ENCODE results near the gene EBF3. TPM values are rescaled to one million over a fixed set of nuclear protein-coding genes. Genes with fewer than 3 reads are reported as not detected.

EBF3 gene
- total RNA-seq, 2 donors from 2014 or later = 0.44 to 2.0 TPM

- Histone ChIP-seq H3K4me1 (ENCODE audit: control insufficient read depth, insufficient read depth, low read length) (peaks cover 4% of the 10 kb centered on the region), H3K4me3 (ENCODE audit: low read length) (no peak overlapping the region), H3K36me3 (ENCODE audit: control insufficient read depth, insufficient read depth, low read length) (no peaks in the 10 kb centered on the region), H3K27ac (ENCODE audit: low read depth, low read length) (no peak overlapping the region), H3K9me3 (ENCODE audit: control insufficient read depth, low read length) (no peaks in the 10 kb centered on the region), H3K27me3 (ENCODE audit: control insufficient read depth, insufficient read depth, low read length, poor library complexity, severe bottlenecking) (peaks cover 3% of the 10 kb centered on the region), H3K9ac (ENCODE audit: extremely low read depth, low read length, poor library complexity, severe bottlenecking) (no peak overlapping the region)
- H3K4me3 Mint-ChIP-seq = no peak overlapping the region
- H3K36me3 Mint-ChIP-seq (ENCODE audit: low read depth) = no peaks in the 10 kb centered on the region
- WGBS, 2 experiments (ENCODE audit: insufficient coverage in 1 of 2, insufficient read length in 1 of 2) = 90 to 91% methylated on average over 11 to 18 of the region's 18 CpGs
- TF ChIP-seq CTCF (conservative IDR thresholded peaks at IDR 0.05) = no peak
- no peaks in the 10 kb centered on the region for H3K9me3 Mint-ChIP-seq
- peaks cover 45% of the 10 kb centered on the region for H3K4me1 Mint-ChIP-seq
- H3K27me3 Mint-ChIP-seq (ENCODE audit: insufficient read depth) = peaks cover under 1% of the 10 kb centered on the region
- DNase-seq = no peak
- H3K27ac Mint-ChIP-seq = no peak overlapping the region
Observed at GRCh38 chr10:129892548-129893052, 71.5 kb downstream of the EBF3 start.

- Histone ChIP-seq H3K9ac (ENCODE audit: extremely low read depth, low read length, poor library complexity, severe bottlenecking) (no peak overlapping the region), H3K36me3 (ENCODE audit: control insufficient read depth, insufficient read depth, low read length) (no peaks in the 10 kb centered on the region), H3K27me3 (ENCODE audit: control insufficient read depth, insufficient read depth, low read length, poor library complexity, severe bottlenecking) (no peaks in the 10 kb centered on the region), H3K4me1 (ENCODE audit: control insufficient read depth, insufficient read depth, low read length) (peaks cover 4% of the 10 kb centered on the region), H3K9me3 (ENCODE audit: control insufficient read depth, low read length) (no peaks in the 10 kb centered on the region), H3K27ac (ENCODE audit: low read depth, low read length) (no peak overlapping the region), H3K4me3 (ENCODE audit: low read length) (no peak overlapping the region)
- Mint-ChIP-seq H3K9me3 (no peaks in the 10 kb centered on the region), H3K27ac (no peak overlapping the region), H3K4me1 (peaks cover 44% of the 10 kb centered on the region), H3K27me3 (ENCODE audit: insufficient read depth) (peaks cover 1% of the 10 kb centered on the region), H3K4me3 (no peak overlapping the region), H3K36me3 (ENCODE audit: low read depth) (no peaks in the 10 kb centered on the region)
- WGBS, 2 experiments (ENCODE audit: insufficient coverage in 1 of 2, insufficient read length in 1 of 2) = 84 to 98% methylated on average over 9 to 13 of the region's 13 CpGs
- no peak for TF ChIP-seq CTCF (conservative IDR thresholded peaks at IDR 0.05)
- DNase-seq = peak; percentile 73
Observed at GRCh38 chr10:129891806-129892205, 72.3 kb downstream of the EBF3 start.

GRCh38 chr10:129890170-129890569 lies 73.9 kb downstream of the EBF3 start:
- no peak for DNase-seq
- Mint-ChIP-seq H3K9me3 (no peaks in the 10 kb centered on the region), H3K4me1 (peaks cover 54% of the 10 kb centered on the region), H3K27ac (no peak overlapping the region), H3K27me3 (ENCODE audit: insufficient read depth) (peaks cover 1% of the 10 kb centered on the region), H3K4me3 (no peak overlapping the region), H3K36me3 (ENCODE audit: low read depth) (no peaks in the 10 kb centered on the region)
- peaks cover 4% of the 10 kb centered on the region for H3K4me1 ChIP-seq (ENCODE audit: control insufficient read depth, insufficient read depth, low read length)
- H3K9ac ChIP-seq (ENCODE audit: extremely low read depth, low read length, poor library complexity, severe bottlenecking) = no peak overlapping the region
- no peak overlapping the region for H3K4me3 ChIP-seq (ENCODE audit: low read length)
- H3K9me3 ChIP-seq (ENCODE audit: control insufficient read depth, low read length) = no peaks in the 10 kb centered on the region
- 94 to 98% methylated on average over 7 to 15 of the region's 15 CpGs for WGBS, 2 experiments (ENCODE audit: insufficient coverage in 1 of 2, insufficient read length in 1 of 2)
- no peak for TF ChIP-seq CTCF (conservative IDR thresholded peaks at IDR 0.05)
- H3K36me3 ChIP-seq (ENCODE audit: control insufficient read depth, insufficient read depth, low read length) = no peaks in the 10 kb centered on the region
- H3K27me3 ChIP-seq (ENCODE audit: control insufficient read depth, insufficient read depth, low read length, poor library complexity, severe bottlenecking) = no peaks in the 10 kb centered on the region
- no peak overlapping the region for H3K27ac ChIP-seq (ENCODE audit: low read depth, low read length)
